Psoas muscle (tissue), 8 donors: ENCODE data around the gene MTREX. TPM values are rescaled to one million over a fixed set of nuclear protein-coding genes. Genes with fewer than 3 reads are reported as not detected.

Experiments
- ATAC-seq, 4 donors: fragments of 200-7000 bp; cut with Tn5 transposase; one replicate each; pipeline ENCODE4 v1.9.1; 2020; ENCODE audit warnings: moderate library complexity in 3 of 4, mild to moderate bottlenecking in 2 of 4
- DNase-seq, 2 donors: peaks; one replicate each; pipeline ENCODE4 v3.0.0-alpha.2; 2020
- H3K27ac ChIP-seq: fragments of 200-600 bp; one replicate; pipeline ENCODE4 v1.8.0; 2022
- H3K27me3 ChIP-seq, 3 donors: fragments of 200-600 bp in 1 of 3; one replicate each; pipeline versions ENCODE4 v1.6.1 to v1.8.0; 2013 to 2022; ENCODE audit warnings: low read length in 2 of 3, mild to moderate bottlenecking in 2 of 3, moderate library complexity in 1 of 3; ENCODE audit not compliant: insufficient read depth in 3 of 3
- H3K36me3 ChIP-seq, 2 donors: fragments of 200-600 bp in 1 of 2; one replicate each; pipeline versions ENCODE4 v1.6.1 to v1.8.0; 2013 to 2022; ENCODE audit warnings: low read depth in 1 of 2, mild to moderate bottlenecking in 1 of 2, moderate library complexity in 1 of 2; ENCODE audit not compliant: insufficient read depth in 1 of 2
- H3K4me1 ChIP-seq: fragments of 200-600 bp; one replicate; pipeline ENCODE4 v1.8.0; 2022
- H3K4me3 ChIP-seq: fragments of 200-600 bp; one replicate; pipeline ENCODE4 v1.8.0; 2022; ENCODE audit warnings: mild to moderate bottlenecking
- H3K9me3 ChIP-seq: fragments of 200-600 bp; one replicate; pipeline ENCODE4 v1.8.0; 2022
- WGBS, 3 donors: extraction: QIAGEN DNeasy Blood & Tissue Kit; methylation state at CpG; one replicate each; pipeline versions ENCODE4 v1.1.6 to v1.1.7; 2013; 5-methylcytosine and 5-hydroxymethylcytosine counted together
- intact Hi-C, 2 donors: fragments of 100-400 bp; cut with DNase I; formaldehyde crosslinking; loops; one replicate each; pipeline versions ENCODE4 v1.11.0 to v1.14.2; 2022
- polyA plus RNA-seq, 3 donors: library from polyadenylated mRNA; stranded (reverse); fragments of 200-250 nt; gene quantifications; one replicate each; pipeline ENCODE4 v1.2.3, GENCODE V29; 2013
- total RNA-seq, 4 donors: library from RNA; stranded (reverse); fragmentation: NEBNext Ultra II Directional in 2 of 4; extraction: Animal tissue kit (Norgen Biotek cat#: 25700) in 2 of 4; gene quantifications; one replicate each; pipeline versions ENCODE4 v1.2.1 to v1.2.4, GENCODE V29; 2021 to 2023
- TF ChIP-seq, protein P1 (sequence below): fragments of 200-600 bp; IDR thresholded peaks from one replicate; pipeline ENCODE4 v1.8.0; 2022; ENCODE audit warnings: antibody characterized with exemption
- donor health status: healthy with polysubstance abuse.
- donor health status: DM: no; HTN: no; CAD: no; lungs with moderate emphysema.
- donor health status: Bipolar disorder and iron deficiency.
- donor health status: healthy.
- donor health status: DM: yes; HTN: yes; CAD: no.
- donor health status: DM: no; HTN: no; CAD: no.
- donor health status: DM: no; HTN: no; CAD: no.
- donor health status: DM: yes; HTN: yes; CAD: no.

MTREX gene
- total and polyA plus RNA-seq, 7 donors: 26.7 to 79.4 (median 59.5) TPM

- DNase-seq (no peak), ATAC-seq (no peak)
- 89 to 100% (median 97%) methylated on average over 1 of the region's 1 CpG for WGBS, 3 donors
- H3K27me3 ChIP-seq: no peaks in the 10 kb centered on the region
- TF ChIP-seq, protein P1, sequence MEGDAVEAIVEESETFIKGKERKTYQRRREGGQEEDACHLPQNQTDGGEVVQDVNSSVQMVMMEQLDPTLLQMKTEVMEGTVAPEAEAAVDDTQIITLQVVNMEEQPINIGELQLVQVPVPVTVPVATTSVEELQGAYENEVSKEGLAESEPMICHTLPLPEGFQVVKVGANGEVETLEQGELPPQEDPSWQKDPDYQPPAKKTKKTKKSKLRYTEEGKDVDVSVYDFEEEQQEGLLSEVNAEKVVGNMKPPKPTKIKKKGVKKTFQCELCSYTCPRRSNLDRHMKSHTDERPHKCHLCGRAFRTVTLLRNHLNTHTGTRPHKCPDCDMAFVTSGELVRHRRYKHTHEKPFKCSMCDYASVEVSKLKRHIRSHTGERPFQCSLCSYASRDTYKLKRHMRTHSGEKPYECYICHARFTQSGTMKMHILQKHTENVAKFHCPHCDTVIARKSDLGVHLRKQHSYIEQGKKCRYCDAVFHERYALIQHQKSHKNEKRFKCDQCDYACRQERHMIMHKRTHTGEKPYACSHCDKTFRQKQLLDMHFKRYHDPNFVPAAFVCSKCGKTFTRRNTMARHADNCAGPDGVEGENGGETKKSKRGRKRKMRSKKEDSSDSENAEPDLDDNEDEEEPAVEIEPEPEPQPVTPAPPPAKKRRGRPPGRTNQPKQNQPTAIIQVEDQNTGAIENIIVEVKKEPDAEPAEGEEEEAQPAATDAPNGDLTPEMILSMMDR: no peak
- no peak overlapping the region for H3K4me3 ChIP-seq
- peaks cover 5% of the 10 kb centered on the region for H3K9me3 ChIP-seq
- H3K36me3 ChIP-seq: peaks cover 4 to 34% of the 10 kb centered on the region in 2 donors
- intact Hi-C loops: no loop called here
- H3K27ac ChIP-seq: no peak overlapping the region
- H3K4me1 ChIP-seq: no peaks in the 10 kb centered on the region
Measured at GRCh38 chr5:55385227-55385626, 77.4 kb downstream of the MTREX start.

DNA sequence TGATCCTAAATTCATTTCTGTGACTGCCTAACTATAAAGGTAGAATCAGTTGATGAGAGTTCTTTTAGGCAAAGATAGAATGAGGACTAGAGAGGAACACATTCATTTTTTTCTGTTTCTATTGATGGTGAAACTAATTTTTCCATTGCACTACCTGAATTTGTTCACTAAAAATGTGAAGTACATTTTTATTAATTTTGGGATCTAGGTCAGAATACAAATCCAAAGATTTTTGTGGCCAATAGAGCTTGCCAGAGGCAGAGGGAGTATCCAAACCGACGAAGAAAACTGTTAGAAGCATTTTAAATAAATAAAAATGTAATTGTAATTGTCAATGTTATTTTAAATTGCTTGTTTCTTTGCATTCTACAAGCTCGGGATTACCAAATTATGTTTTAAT, 78.1 kb downstream of the MTREX start:
- intact Hi-C loops: no loop called here
- DNase-seq: no peak
- ATAC-seq: no peak
- no peak overlapping the region for H3K4me3 ChIP-seq
- WGBS, 3 donors: 75 to 88% (median 77%) methylated on average over 3 of the region's 3 CpGs
- H3K36me3 ChIP-seq: peaks cover 6 to 35% of the 10 kb centered on the region in 2 donors
- H3K9me3 ChIP-seq: peaks cover 5% of the 10 kb centered on the region
- H3K4me1 ChIP-seq: no peaks in the 10 kb centered on the region
- no peaks in the 10 kb centered on the region for H3K27me3 ChIP-seq
- TF ChIP-seq, protein P1: no peak
- no peak overlapping the region for H3K27ac ChIP-seq

- Histone ChIP-seq H3K36me3 (peaks cover 6 to 38% of the 10 kb centered on the region in 2 donors), H3K27me3 (no peaks in the 10 kb centered on the region), H3K9me3 (peaks cover 5% of the 10 kb centered on the region), H3K4me1 (no peaks in the 10 kb centered on the region), H3K27ac (no peak overlapping the region), H3K4me3 (no peak overlapping the region)
- ATAC-seq (no peak), DNase-seq (no peak)
- 93 to 95% (median 95%) methylated on average over 1 of the region's 1 CpG for WGBS, 3 donors
- TF ChIP-seq, protein P1: no peak
- intact Hi-C loops: no loop called here
Measured at GRCh38 chr5:55386356-55386755, 78.6 kb downstream of the MTREX start.

- Histone ChIP-seq H3K9me3 (peaks cover 4% of the 10 kb centered on the region), H3K27ac (no peak overlapping the region), H3K27me3 (no peaks in the 10 kb centered on the region), H3K36me3 (peaks cover 7 to 39% of the 10 kb centered on the region in 2 donors), H3K4me1 (no peaks in the 10 kb centered on the region), H3K4me3 (no peak overlapping the region)
- WGBS, 3 donors: 94 to 98% (median 97%) methylated on average over 2 of the region's 2 CpGs
- intact Hi-C loops: no loop called here
- no peak for ATAC-seq
- no peak for DNase-seq
- TF ChIP-seq, protein P1: no peak
Measured at GRCh38 chr5:55387865-55388264, 80.1 kb downstream of the MTREX start.

GRCh38 chr5:55391707-55392106, 83.9 kb downstream of the MTREX start:
- Histone ChIP-seq H3K27ac (no peak overlapping the region), H3K4me3 (no peak overlapping the region), H3K9me3 (peaks cover 3% of the 10 kb centered on the region), H3K4me1 (no peaks in the 10 kb centered on the region), H3K27me3 (no peaks in the 10 kb centered on the region), H3K36me3 (peaks cover 5 to 45% of the 10 kb centered on the region in 2 donors)
- DNase-seq (no peak), ATAC-seq (no peak)
- WGBS, 3 donors: 98 to 100% (median 99%) methylated on average over 2 of the region's 2 CpGs
- intact Hi-C loops: no loop called here
- TF ChIP-seq, protein P1: no peak
